ENCODE measurements around the gene BNC2.

GRCh38 chr9:16642421-16643109, 227.9 kb downstream of the BNC2 start:
- TF ChIP-seq POLR2A (IDR thresholded peaks at IDR 0.05; ENCODE audit: low read depth, low read length) (no peak), CTCF (conservative IDR thresholded peaks at IDR 0.05; ENCODE audit: low read depth, low read length) (no peak), ELK1 (IDR thresholded peaks at IDR 0.05; ENCODE audit: borderline replicate concordance, low read depth, low read length) (no peak), USF2 (IDR thresholded peaks at IDR 0.05; ENCODE audit: low read depth, low read length) (no peak), RAD21 (IDR thresholded peaks at IDR 0.05; ENCODE audit: low read length) (no peak), CEBPB (IDR thresholded peaks at IDR 0.05; ENCODE audit: low read depth, low read length) (no peak)
